GM18502 (cell line): ENCODE measurements around the gene ATP8A2.

Experiments
- ATAC-seq: cut with Tn5 transposase; IDR thresholded peaks from one replicate; pipeline ENCODE4 v1.9.1; 2021; ENCODE audit warnings: mild to moderate bottlenecking; ENCODE audit not compliant: unreplicated experiment, poor library complexity

The ATP8A2 gene

GRCh38 chr13:25678398-25678797 lies 306.6 kb downstream of the ATP8A2 start:
- no peak for ATAC-seq

- ATAC-seq: no peak
These were observed 307.4 kb downstream of the ATP8A2 start for GRCh38 chr13:25679159-25679558.

- no peak for ATAC-seq
These were observed 308.2 kb downstream of the ATP8A2 start for GRCh38 chr13:25679936-25680335.

- no peak for ATAC-seq
These were observed 310.5 kb downstream of the ATP8A2 start for GRCh38 chr13:25682276-25682675.

GRCh38 chr13:25683056-25683455 lies 311.3 kb downstream of the ATP8A2 start:
- ATAC-seq: no peak

GRCh38 chr13:25683662-25684370 lies 312.0 kb downstream of the ATP8A2 start:
- no peak for ATAC-seq

- ATAC-seq: no peak
These were observed 312.7 kb downstream of the ATP8A2 start for GRCh38 chr13:25684491-25684890.

- no peak for ATAC-seq
These were observed 315.2 kb downstream of the ATP8A2 start for GRCh38 chr13:25686831-25687470.

- ATAC-seq: no peak
These were observed 315.9 kb downstream of the ATP8A2 start for GRCh38 chr13:25687471-25688225.

GRCh38 chr13:25688536-25688935 lies 316.8 kb downstream of the ATP8A2 start:
- no peak for ATAC-seq

- no peak for ATAC-seq
These were observed 317.8 kb downstream of the ATP8A2 start for GRCh38 chr13:25689539-25689938.

- ATAC-seq: no peak
These were observed 318.8 kb downstream of the ATP8A2 start for GRCh38 chr13:25690582-25690981.

GRCh38 chr13:25691654-25692053 lies 319.9 kb downstream of the ATP8A2 start:
- no peak for ATAC-seq

GRCh38 chr13:25692099-25692498 lies 320.3 kb downstream of the ATP8A2 start:
- ATAC-seq: no peak

- no peak for ATAC-seq
These were observed 327.3 kb downstream of the ATP8A2 start for GRCh38 chr13:25699056-25699455.

- no peak for ATAC-seq
These were observed 327.8 kb downstream of the ATP8A2 start for GRCh38 chr13:25699600-25699999.

- no peak for ATAC-seq
These were observed 329.5 kb downstream of the ATP8A2 start for GRCh38 chr13:25701304-25701703.

- no peak for ATAC-seq
These were observed 330.6 kb downstream of the ATP8A2 start for GRCh38 chr13:25702386-25702785.

- ATAC-seq: no peak
These were observed 336.0 kb downstream of the ATP8A2 start for GRCh38 chr13:25707726-25708125.

- no peak for ATAC-seq
These were observed 336.5 kb downstream of the ATP8A2 start for GRCh38 chr13:25708268-25708667.

GRCh38 chr13:25709088-25709487 lies 337.3 kb downstream of the ATP8A2 start:
- no peak for ATAC-seq
